Measurements from ENCODE around the gene TXNIP.

The TXNIP gene

DNA sequence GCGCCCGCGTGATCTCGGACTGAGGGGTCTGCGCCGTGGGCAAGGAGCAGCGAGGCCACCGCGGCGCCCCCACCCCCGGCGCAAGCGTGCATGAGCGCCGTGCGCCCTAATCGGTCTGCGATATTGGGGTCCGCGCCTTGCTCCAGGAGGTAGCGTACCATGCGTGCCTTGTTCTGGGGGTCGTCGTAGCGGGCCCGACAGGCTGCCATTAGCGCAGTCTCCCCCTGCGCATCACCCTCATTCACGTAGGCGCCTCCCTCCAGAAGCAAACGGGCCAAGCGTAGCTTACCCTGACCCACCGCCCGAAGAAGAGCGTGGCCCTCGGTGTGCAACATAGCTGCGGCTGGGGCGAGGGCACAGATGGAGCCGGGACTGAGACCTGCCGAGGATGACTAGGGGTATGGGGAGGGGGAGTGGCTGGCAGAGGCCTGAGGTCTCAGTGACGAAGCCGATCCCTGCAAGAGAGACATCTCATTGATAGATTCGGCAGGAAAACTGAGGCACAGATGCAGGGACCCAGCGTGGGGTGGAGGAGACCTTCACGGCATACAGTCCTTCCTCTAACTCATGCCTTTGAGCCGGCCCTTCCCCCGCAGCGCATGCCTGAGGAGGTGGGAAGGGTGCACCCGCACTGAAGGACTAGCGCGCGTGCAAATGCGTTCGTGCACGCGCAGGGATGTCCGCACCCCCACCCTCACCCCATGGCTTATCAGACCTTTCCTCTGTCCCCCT is 34.8 kb downstream of the TXNIP start:
- peak overlapping the region; percentile 65 for H3K4me3 ChIP-seq (replicated peaks in 1 of 2; ENCODE audit: low read depth in 2 of 2, low read length in 2 of 2)
- TF ChIP-seq, protein P1, sequence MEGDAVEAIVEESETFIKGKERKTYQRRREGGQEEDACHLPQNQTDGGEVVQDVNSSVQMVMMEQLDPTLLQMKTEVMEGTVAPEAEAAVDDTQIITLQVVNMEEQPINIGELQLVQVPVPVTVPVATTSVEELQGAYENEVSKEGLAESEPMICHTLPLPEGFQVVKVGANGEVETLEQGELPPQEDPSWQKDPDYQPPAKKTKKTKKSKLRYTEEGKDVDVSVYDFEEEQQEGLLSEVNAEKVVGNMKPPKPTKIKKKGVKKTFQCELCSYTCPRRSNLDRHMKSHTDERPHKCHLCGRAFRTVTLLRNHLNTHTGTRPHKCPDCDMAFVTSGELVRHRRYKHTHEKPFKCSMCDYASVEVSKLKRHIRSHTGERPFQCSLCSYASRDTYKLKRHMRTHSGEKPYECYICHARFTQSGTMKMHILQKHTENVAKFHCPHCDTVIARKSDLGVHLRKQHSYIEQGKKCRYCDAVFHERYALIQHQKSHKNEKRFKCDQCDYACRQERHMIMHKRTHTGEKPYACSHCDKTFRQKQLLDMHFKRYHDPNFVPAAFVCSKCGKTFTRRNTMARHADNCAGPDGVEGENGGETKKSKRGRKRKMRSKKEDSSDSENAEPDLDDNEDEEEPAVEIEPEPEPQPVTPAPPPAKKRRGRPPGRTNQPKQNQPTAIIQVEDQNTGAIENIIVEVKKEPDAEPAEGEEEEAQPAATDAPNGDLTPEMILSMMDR (IDR thresholded peaks at IDR 0.05; ENCODE audit: low read depth, low read length), result no peak
- peak; percentile 23 to 24 for DNase-seq (ENCODE audit: low read depth in 2 of 2)

DNA sequence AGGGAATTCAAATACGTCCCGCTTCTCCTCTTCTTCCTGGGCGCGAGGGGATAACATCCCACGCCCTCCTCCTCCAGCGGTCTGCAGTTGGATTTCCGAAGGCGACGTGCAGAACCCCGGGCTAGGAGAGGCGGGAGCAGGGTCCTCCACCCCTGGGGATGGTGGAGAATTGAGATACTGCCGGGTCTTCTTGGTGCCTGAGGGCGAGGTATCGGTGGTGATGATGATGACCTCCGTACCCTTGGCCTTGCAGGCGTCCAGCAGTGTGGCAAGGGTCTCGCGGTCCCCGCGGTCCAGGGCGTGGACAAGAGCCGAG is 35.3 kb downstream of the TXNIP start:
- TF ChIP-seq, protein P1 (IDR thresholded peaks at IDR 0.05; ENCODE audit: low read depth, low read length), result no peak
- H3K4me3 ChIP-seq (replicated peaks in 1 of 2; ENCODE audit: low read depth in 2 of 2, low read length in 2 of 2), result peak overlapping the region; percentile 65

DNA sequence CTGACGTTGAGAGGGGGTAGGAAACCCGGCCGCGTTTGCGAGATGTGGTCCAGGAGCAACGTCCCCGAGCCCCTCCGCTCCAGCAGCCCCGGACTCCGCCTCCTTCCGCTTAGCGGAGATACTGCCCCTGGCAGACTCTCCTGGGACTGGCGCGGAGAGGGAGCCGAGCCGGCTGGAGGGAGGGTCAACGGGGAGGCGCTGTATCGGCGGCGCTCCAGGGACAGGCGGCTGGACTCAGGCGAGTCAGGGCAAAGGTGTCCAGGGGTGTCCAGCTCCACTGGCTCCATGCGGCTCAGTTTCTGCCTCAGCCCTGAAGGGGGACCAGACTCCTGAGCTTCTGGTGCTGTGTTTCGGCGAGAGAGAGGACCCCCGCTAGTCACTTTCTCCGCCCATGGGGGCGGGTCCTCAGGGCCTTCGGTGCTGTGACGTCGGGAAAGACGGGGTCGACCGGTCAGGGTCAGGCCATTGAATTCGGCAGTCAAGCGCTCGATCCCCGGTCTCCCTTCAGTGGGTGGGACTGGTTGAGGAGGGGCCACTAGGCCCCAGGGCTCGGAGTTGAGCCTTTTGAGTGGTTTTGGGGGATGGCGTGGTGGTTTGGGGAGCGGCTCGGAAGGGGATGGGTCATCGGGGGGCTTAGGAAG is 35.8 kb downstream of the TXNIP start:
- H3K4me3 ChIP-seq (replicated peaks in 1 of 2; ENCODE audit: low read depth in 2 of 2, low read length in 2 of 2), result peak overlapping the region; percentile 65
- TF ChIP-seq, protein P1 (IDR thresholded peaks at IDR 0.05; ENCODE audit: low read depth, low read length), result peak; percentile 12
- DNase-seq (ENCODE audit: low read depth in 2 of 2), result peak; percentile 58 to 76

More for the DNA sequence above, 35.3 kb downstream of the TXNIP start:
- no peak for DNase-seq (ENCODE audit: low read depth in 2 of 2)

DNA sequence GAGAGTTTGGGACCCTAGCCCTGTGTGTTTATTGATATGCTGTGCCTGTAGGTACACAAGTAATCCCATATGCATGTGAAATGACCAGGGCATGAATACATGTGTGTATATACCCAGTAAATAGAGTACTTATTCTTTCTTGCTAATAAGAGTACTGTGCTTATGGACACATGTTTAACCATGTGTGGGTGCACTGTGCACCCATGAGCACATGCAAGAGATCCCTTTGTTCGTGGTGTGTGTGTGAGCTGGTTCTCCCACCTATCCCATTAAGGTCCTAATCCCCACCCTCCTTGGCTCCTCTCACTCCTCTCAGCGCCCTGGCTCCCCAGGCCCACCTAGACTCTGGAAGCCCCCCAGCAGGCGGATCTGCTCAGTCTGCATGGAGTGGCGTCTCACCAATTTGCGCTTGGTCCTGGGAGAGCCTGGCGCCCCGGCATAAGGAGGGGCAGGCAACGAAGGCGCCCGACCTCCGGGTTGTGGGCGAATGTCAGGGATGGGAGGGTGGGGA is 36.4 kb downstream of the TXNIP start:
- TF ChIP-seq, protein P1 (IDR thresholded peaks at IDR 0.05; ENCODE audit: low read depth, low read length), result no peak
- H3K4me3 ChIP-seq (replicated peaks in 1 of 2; ENCODE audit: low read depth in 2 of 2, low read length in 2 of 2), result peak overlapping the region; percentile 65
- no peak for DNase-seq (ENCODE audit: low read depth in 2 of 2)

DNA sequence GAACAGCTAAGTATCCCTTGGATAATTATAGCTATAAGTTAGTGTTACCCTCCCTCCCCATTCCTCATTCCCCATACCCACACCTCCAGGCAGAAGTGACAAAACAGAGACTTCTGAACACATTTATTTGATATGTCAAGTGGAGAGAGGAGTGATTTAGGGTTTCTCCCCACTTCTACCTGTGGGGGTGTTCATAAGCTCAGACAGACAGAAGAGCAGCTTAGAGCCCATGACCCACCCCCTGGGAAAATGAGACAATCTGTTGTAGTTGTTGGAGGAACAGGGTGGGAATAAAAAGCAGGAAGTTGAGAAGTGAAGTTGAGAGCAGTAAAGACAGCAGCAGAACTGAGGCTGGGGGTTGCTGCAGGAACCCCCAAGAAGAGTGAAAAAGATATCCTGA is 37.0 kb downstream of the TXNIP start:
- H3K4me3 ChIP-seq (replicated peaks in 1 of 2; ENCODE audit: low read depth in 2 of 2, low read length in 2 of 2), result no peak overlapping the region
- TF ChIP-seq, protein P1 (IDR thresholded peaks at IDR 0.05; ENCODE audit: low read depth, low read length), result no peak
- no peak for DNase-seq (ENCODE audit: low read depth in 2 of 2)

DNA sequence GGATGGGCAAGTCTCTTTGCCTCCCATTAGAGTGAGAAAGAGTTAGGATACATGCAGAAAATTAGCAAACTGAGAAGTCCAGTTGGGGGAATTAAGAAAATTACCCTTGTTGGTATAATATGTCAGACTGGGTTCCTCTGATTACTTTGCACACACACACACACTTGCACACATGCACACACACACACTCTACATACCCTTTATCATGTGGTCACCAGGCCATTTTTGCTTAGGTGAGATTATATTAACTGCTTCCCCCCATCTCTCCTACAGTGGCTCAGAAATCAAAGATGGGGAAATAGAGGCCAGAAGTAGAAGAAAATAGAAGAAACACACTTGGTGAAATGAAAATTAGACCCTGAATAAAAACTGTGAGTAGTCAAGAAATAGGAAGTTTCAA is 37.6 kb downstream of the TXNIP start:
- DNase-seq (ENCODE audit: low read depth in 2 of 2), result no peak
- TF ChIP-seq, protein P1 (IDR thresholded peaks at IDR 0.05; ENCODE audit: low read depth, low read length), result no peak
- H3K4me3 ChIP-seq (replicated peaks in 1 of 2; ENCODE audit: low read depth in 2 of 2, low read length in 2 of 2), result no peak overlapping the region
